HepG2 (cell line): ENCODE data around the gene ACSS2. TPM values are rescaled to one million over a fixed set of nuclear protein-coding genes. Genes with fewer than 3 reads are reported as not detected.
A peak's percentile ranks its signal among the peaks of the same experiment; 100 is the strongest.

Experiments
- ATAC-seq: fragments of 200-7000 bp; cut with Tn5 transposase; 3 replicates; pipeline ENCODE4 v1.9.1; 2020; ENCODE audit warnings: mild to moderate bottlenecking, moderate library complexity
- BruUV-seq: library from RNA; stranded (reverse); fragments of 400-500 nt; replicated peaks from 2 replicates; lab custom pipeline; 2021; lab: Mats Ljungman, UMichigan
- CTCF ChIA-PET: fragments of 300-600 bp; formaldehyde crosslinking; extraction: SDS; loops from one replicate; lab custom pipeline; 2021; ENCODE audit warnings: low total read pairs, inconsistent platforms, low intra/inter-chr PET ratio; lab: Yijun Ruan, JAX
- POLR2A ChIA-PET: fragments of 350-600 bp; sonication (Branson Sonifier 250); formaldehyde crosslinking; loops from one replicate; lab custom pipeline; 2020; ENCODE audit warnings: antibody characterized with exemption, inconsistent platforms; lab: Yijun Ruan, JAX
- DNase-seq: peaks from one replicate; pipeline ENCODE4 v3.0.0-alpha.2; 2015; ENCODE audit warnings: low spot score
- FAIRE-seq: peaks from 3 replicates; lab custom pipeline; 2011; peaks lifted over from hg19 to GRCh38; lab: Jason Lieb, UNC
- H2AFZ ChIP-seq: one replicate; pipeline ENCODE4 v1.6.1; 2011; ENCODE audit warnings: low read length, inconsistent platforms
- H3K27ac ChIP-seq: fragments of 300-600 bp; 3 replicates; pipeline ENCODE4 v1.8.0; 2011; ENCODE audit warnings: mixed run types, mild to moderate bottlenecking, mixed read lengths, low read length, inconsistent platforms; ENCODE audit not compliant: insufficient read depth; ENCODE audit errors: extremely low read length
- H3K27me3 ChIP-seq, 2 experiments: fragments of 200-600 bp in 1 of 2; 2 replicates in 1 of 2; 3 replicates in 1 of 2; pipeline versions ENCODE4 v1.6.0 to v1.8.0; 2011; ENCODE audit warnings: low read length in 2 of 2, mild to moderate bottlenecking in 2 of 2, moderate library complexity in 2 of 2, inconsistent platforms in 1 of 2; ENCODE audit not compliant: insufficient read depth in 2 of 2, control insufficient read depth in 1 of 2
- H3K36me3 ChIP-seq, 2 experiments: fragments of 200-600 bp in 1 of 2; replicated peaks in 1 of 2; 2 replicates in 1 of 2; 3 replicates in 1 of 2; pipeline versions ENCODE4 v1.5.1 to v1.8.0; 2011; ENCODE audit warnings: low read length in 2 of 2, inconsistent platforms in 1 of 2; ENCODE audit not compliant: insufficient read depth in 2 of 2, control insufficient read depth in 1 of 2
- H3K4me1 ChIP-seq: 2 replicates; pipeline ENCODE4 v1.5.1; 2012; ENCODE audit warnings: low read length, inconsistent platforms; ENCODE audit not compliant: insufficient read depth
- H3K4me2 ChIP-seq: 2 replicates; pipeline ENCODE4 v1.6.0; 2011; ENCODE audit warnings: low read depth, low read length, inconsistent platforms
- H3K4me3 ChIP-seq, 3 experiments: fragments of 200-600 bp in 1 of 3; sonication (generic), shearing (Covaris generic) in 1 of 3; replicated peaks in 1 of 3; 2 replicates each; pipeline ENCODE4 v1.5.1; 2011 to 2016; ENCODE audit warnings: low read length in 3 of 3, inconsistent platforms in 2 of 3, low read depth in 2 of 3, mild to moderate bottlenecking in 2 of 3, control low read depth in 1 of 3, mixed read lengths in 1 of 3; ENCODE audit not compliant: insufficient read depth in 1 of 3
- H3K79me2 ChIP-seq: one replicate; pipeline ENCODE4 v1.6.1; 2011; ENCODE audit warnings: low read length, inconsistent platforms; ENCODE audit not compliant: insufficient read depth
- H3K9ac ChIP-seq: 2 replicates; pipeline ENCODE4 v1.6.0; 2011; ENCODE audit warnings: mild to moderate bottlenecking, low read depth, low read length, inconsistent platforms; ENCODE audit not compliant: insufficient read depth
- H3K9me3 ChIP-seq: 2 replicates; pipeline ENCODE4 v1.5.1; 2012; ENCODE audit warnings: mild to moderate bottlenecking, low read length
- H4K20me1 ChIP-seq: 2 replicates; pipeline ENCODE4 v1.6.0; 2011; ENCODE audit warnings: inconsistent platforms, mild to moderate bottlenecking, low read length, moderate library complexity; ENCODE audit not compliant: insufficient read depth
- AGO1 ChIP-seq: fragments of 200-400 bp; formaldehyde crosslinking; IDR thresholded peaks from 2 replicates; pipeline ENCODE4 v1.6.1; 2017; ENCODE audit warnings: mild to moderate bottlenecking, low read depth, low read length, moderate library complexity; ENCODE audit not compliant: poor library complexity, severe bottlenecking
- HHEX ChIP-seq: IDR thresholded peaks from 2 replicates; pipeline ENCODE4 v1.6.1; 2016; ENCODE audit warnings: control low read depth
- NFIC ChIP-seq: IDR thresholded peaks from 2 replicates; pipeline ENCODE4 v1.6.1; 2012; ENCODE audit warnings: mild to moderate bottlenecking, low read length, inconsistent platforms
- NFYC ChIP-seq: IDR thresholded peaks from 2 replicates; pipeline ENCODE4 v1.6.1; 2016; ENCODE audit warnings: missing genetic modification reagents, missing compliant biosample characterization
- PCBP2 ChIP-seq: fragments of 200-400 bp; formaldehyde crosslinking; optimal IDR thresholded peaks from 2 replicates; pipeline ENCODE3; 2018; ENCODE audit warnings: low read length, low read depth; ENCODE audit not compliant: poor library complexity, severe bottlenecking
- PHF21A ChIP-seq: sonication (generic); formaldehyde crosslinking; IDR thresholded peaks from 2 replicates; pipeline ENCODE4 v1.5.0; 2020; ENCODE audit warnings: mild to moderate bottlenecking, missing genetic modification reagents
- PLRG1 ChIP-seq: fragments of 450-650 bp; conservative IDR thresholded peaks from 2 replicates; pipeline ENCODE4 v1.6.1; 2016
- RFXANK ChIP-seq: IDR thresholded peaks from 2 replicates; pipeline ENCODE4 v1.6.1; 2016
- ZFAT ChIP-seq: sonication (generic); formaldehyde crosslinking; conservative IDR thresholded peaks from 2 replicates; pipeline ENCODE4 v1.8.1; 2023; ENCODE audit warnings: missing genetic modification reagents, inconsistent platforms
- ZNF224 ChIP-seq: sonication (generic); formaldehyde crosslinking; IDR thresholded peaks from 2 replicates; pipeline ENCODE4 v1.5.0; 2020; ENCODE audit warnings: mild to moderate bottlenecking, missing genetic modification reagents
- ZNF30 ChIP-seq: sonication (generic); formaldehyde crosslinking; IDR thresholded peaks from 2 replicates; pipeline ENCODE4 v1.5.0; 2020; ENCODE audit warnings: mild to moderate bottlenecking, missing genetic modification reagents
- ZNF337 ChIP-seq: sonication (generic); formaldehyde crosslinking; IDR thresholded peaks from 2 replicates; pipeline ENCODE4 v1.5.1; 2020; ENCODE audit warnings: missing genetic modification reagents, low read depth, mild to moderate bottlenecking, borderline replicate concordance
- ZNF44 ChIP-seq: sonication (generic); formaldehyde crosslinking; IDR thresholded peaks from 2 replicates; pipeline ENCODE4 v1.5.1; 2020; ENCODE audit warnings: mild to moderate bottlenecking, missing genetic modification reagents
- WGBS: methylation state at CpG from one replicate; pipeline ENCODE4 v1.1.6; 2017; ENCODE audit warnings: low lambda C conversion rate; 5-methylcytosine and 5-hydroxymethylcytosine counted together
- in situ Hi-C: cut with HindIII; loops from 2 replicates; pipeline ENCODE4 v1.10.0; 2017; ENCODE audit warnings: low pct_unique_long_range_greater_than_20kb; ENCODE audit not compliant: extremely low pct_ligation_motif_present
- intact Hi-C: fragments of 100-400 bp; cut with micrococcal nuclease; formaldehyde crosslinking; loops from one replicate; pipeline ENCODE4 v1.10.0; 2022; ENCODE audit not compliant: unreplicated experiment
- polyA plus RNA-seq, 8 experiments: library from polyadenylated mRNA; depleted of rRNA in 3 of 8; stranded (reverse) in 7 of 8; unstranded in 1 of 8; fragments of >200 nt; fragmentation: Illumina TruSeq in 4 of 8; extraction: Trizol in 4 of 8; gene quantifications; 2 replicates each; pipeline versions ENCODE4 v1.2.1 to v1.2.3, GENCODE V29; 2011 to 2016; ENCODE audit warnings: low read depth in 4 of 8, missing spikeins in 1 of 8, mixed read lengths in 1 of 8; ENCODE audit not compliant: insufficient read depth in 1 of 8
- total RNA-seq, 5 experiments: library from RNA; depleted of rRNA; stranded (reverse); fragments of >200 nt; fragmentation: Illumina TruSeq; extraction: Trizol; gene quantifications; 2 replicates each; pipeline ENCODE4 v1.2.3, GENCODE V29; 2016; ENCODE audit warnings: low read depth in 1 of 5
- TF ChIP-seq, protein P1 (sequence below): sonication (generic); formaldehyde crosslinking; IDR thresholded peaks from 2 replicates; pipeline ENCODE4 v1.5.0; 2020; ENCODE audit warnings: mild to moderate bottlenecking, missing genetic modification reagents
- TF ChIP-seq, protein P2 (sequence below): sonication (generic); formaldehyde crosslinking; IDR thresholded peaks from 2 replicates; pipeline ENCODE4 v1.4.0; 2020; ENCODE audit warnings: mild to moderate bottlenecking, missing genetic modification reagents
- TF ChIP-seq, protein P3 (sequence below): IDR thresholded peaks from 2 replicates; pipeline ENCODE4 v1.6.1; 2018; ENCODE audit warnings: missing genetic modification reagents, mild to moderate bottlenecking, missing compliant biosample characterization
- TF ChIP-seq, protein P4 (sequence below): sonication (generic); formaldehyde crosslinking; IDR thresholded peaks from 2 replicates; pipeline ENCODE4 v1.5.0; 2020; ENCODE audit warnings: missing genetic modification reagents, mild to moderate bottlenecking, borderline replicate concordance
- TF ChIP-seq, protein P5 (sequence below): IDR thresholded peaks from 2 replicates; pipeline ENCODE4 v1.6.1; 2012; ENCODE audit warnings: inconsistent platforms

Gene ACSS2
- total and polyA plus RNA-seq, 2 of the 13 experiments (the other 11 are each of a cell fraction or from before 2014, with no cell fraction given): 72.8 to 89.7 TPM

DNA sequence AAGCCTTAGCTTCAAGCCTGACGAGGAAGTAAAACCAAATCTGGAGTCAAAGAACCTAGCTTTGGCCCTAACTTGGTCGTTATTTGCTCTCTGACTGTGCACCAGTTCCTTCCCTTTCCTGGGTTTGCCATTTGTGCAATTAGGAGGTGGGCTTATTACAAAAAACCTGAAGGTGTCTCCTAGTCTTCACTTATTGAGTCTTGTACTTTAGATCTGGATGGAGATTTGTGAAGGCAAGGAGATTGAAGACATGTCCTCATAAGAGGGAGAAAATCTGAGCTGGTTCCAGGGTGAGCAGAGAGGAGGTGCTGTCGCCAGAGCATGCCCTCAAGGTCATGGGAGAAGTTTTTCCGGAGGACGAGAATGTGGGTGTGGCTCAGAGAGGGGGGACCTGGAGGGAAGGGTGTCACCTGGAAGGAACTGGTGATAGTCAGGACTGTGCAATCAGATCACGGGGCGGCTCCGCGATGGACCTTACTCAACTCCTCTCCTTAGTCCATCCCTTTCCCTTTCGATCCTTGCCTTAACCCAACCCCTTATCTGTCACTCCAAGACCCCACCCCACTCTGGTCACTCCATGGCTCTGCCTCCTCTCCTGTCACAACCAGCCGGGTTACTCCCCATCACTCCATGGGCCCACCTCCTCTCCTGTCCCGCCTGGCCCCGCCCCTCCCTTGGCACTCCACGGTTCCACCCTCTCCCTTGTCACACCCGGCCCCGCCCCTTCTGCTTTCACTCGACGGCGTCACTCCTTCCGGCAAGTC lies 588 bp upstream of the ACSS2 start:
- H3K4me2 ChIP-seq: peak overlapping the region; percentile 82
- no peak overlapping the region for H2AFZ ChIP-seq
- H3K79me2 ChIP-seq: peaks cover 41% of the 10 kb centered on the region
- DNase-seq (peak; percentile 99), FAIRE-seq (peak; percentile 87), ATAC-seq (peak; percentile 83)
- peaks cover 0 to 5% of the 10 kb centered on the region in 2 experiments; a peak in 1 of 5 replicates for H3K27me3 ChIP-seq
- H3K9ac ChIP-seq: peak overlapping the region; percentile 46
- ChIA-PET CTCF (interaction anchor here (3.0 to 6.7 kb wide), 2 partner anchors 84 to 126 kb away, joined by 16 to 123 read pairs; partner anchors contain the start of genes GSS and MYH7B), POLR2A (interaction anchor here (0.6 to 4.1 kb wide), 22 partner anchors 9 to 866 kb away, joined by 3 to 126 read pairs (median 4); partner anchors contain the start of genes DYNLRB1, EIF6, GSS and MYH7B)
- in situ Hi-C loops (loop anchor here (10.0 kb wide), 1 partner anchor 389 kb away; no protein-coding TSS in a partner anchor), intact Hi-C loops (loop anchor here (2.0 to 5.0 kb wide), 3 partner anchors 127 to 331 kb away; partner anchors contain the start of gene TRPC4AP)
- H3K36me3 ChIP-seq: no peaks in the 10 kb centered on the region
- peaks cover 67% of the 10 kb centered on the region for H3K4me1 ChIP-seq
- 2% methylated on average over 20 of the region's 20 CpGs for WGBS
- BruUV-seq: no TSS peak
- H3K27ac ChIP-seq: peak overlapping the region; percentile 62
- no peaks in the 10 kb centered on the region for H4K20me1 ChIP-seq
- H3K9me3 ChIP-seq: no peaks in the 10 kb centered on the region
- H3K4me3 ChIP-seq: peak overlapping the region; percentile 55 to 93 (median 85)
- TF ChIP-seq ZNF44 (CRISPR knock-in tag): no peak
- TF ChIP-seq, protein P1, sequence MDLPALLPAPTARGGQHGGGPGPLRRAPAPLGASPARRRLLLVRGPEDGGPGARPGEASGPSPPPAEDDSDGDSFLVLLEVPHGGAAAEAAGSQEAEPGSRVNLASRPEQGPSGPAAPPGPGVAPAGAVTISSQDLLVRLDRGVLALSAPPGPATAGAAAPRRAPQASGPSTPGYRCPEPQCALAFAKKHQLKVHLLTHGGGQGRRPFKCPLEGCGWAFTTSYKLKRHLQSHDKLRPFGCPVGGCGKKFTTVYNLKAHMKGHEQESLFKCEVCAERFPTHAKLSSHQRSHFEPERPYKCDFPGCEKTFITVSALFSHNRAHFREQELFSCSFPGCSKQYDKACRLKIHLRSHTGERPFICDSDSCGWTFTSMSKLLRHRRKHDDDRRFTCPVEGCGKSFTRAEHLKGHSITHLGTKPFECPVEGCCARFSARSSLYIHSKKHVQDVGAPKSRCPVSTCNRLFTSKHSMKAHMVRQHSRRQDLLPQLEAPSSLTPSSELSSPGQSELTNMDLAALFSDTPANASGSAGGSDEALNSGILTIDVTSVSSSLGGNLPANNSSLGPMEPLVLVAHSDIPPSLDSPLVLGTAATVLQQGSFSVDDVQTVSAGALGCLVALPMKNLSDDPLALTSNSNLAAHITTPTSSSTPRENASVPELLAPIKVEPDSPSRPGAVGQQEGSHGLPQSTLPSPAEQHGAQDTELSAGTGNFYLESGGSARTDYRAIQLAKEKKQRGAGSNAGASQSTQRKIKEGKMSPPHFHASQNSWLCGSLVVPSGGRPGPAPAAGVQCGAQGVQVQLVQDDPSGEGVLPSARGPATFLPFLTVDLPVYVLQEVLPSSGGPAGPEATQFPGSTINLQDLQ: no peak
- no peak for TF ChIP-seq ZNF224 (CRISPR knock-in tag)
- TF ChIP-seq ZNF337 (CRISPR knock-in tag): no peak
- no peak for TF ChIP-seq RFXANK (CRISPR knock-in tag)
- no peak for TF ChIP-seq HHEX (CRISPR knock-in tag)
- TF ChIP-seq, protein P2, sequence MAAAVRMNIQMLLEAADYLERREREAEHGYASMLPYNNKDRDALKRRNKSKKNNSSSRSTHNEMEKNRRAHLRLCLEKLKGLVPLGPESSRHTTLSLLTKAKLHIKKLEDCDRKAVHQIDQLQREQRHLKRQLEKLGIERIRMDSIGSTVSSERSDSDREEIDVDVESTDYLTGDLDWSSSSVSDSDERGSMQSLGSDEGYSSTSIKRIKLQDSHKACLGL: no peak
- no peak for TF ChIP-seq ZNF30 (CRISPR knock-in tag)
- no peak for TF ChIP-seq NFIC
- TF ChIP-seq, protein P3, sequence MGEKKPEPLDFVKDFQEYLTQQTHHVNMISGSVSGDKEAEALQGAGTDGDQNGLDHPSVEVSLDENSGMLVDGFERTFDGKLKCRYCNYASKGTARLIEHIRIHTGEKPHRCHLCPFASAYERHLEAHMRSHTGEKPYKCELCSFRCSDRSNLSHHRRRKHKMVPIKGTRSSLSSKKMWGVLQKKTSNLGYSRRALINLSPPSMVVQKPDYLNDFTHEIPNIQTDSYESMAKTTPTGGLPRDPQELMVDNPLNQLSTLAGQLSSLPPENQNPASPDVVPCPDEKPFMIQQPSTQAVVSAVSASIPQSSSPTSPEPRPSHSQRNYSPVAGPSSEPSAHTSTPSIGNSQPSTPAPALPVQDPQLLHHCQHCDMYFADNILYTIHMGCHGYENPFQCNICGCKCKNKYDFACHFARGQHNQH (CRISPR knock-in tag): peak; percentile 68; the same call in 1 of the 2 replicates
- TF ChIP-seq, protein P4, sequence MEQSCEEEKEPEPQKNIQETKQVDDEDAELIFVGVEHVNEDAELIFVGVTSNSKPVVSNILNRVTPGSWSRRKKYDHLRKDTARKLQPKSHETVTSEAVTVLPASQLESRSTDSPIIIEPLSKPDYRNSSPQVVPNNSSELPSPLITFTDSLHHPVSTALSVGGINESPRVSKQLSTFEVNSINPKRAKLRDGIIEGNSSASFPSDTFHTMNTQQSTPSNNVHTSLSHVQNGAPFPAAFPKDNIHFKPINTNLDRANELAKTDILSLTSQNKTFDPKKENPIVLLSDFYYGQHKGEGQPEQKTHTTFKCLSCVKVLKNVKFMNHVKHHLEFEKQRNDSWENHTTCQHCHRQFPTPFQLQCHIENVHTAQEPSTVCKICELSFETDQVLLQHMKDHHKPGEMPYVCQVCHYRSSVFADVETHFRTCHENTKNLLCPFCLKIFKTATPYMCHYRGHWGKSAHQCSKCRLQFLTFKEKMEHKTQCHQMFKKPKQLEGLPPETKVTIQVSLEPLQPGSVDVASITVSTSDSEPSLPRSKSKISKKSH (CRISPR knock-in tag): peak; percentile 7; the same call in 1 of the 2 replicates
- TF ChIP-seq PCBP2: no peak
- TF ChIP-seq PLRG1: no peak
- TF ChIP-seq ZFAT: no peak
- TF ChIP-seq AGO1: no peak
- no peak for TF ChIP-seq PHF21A (CRISPR knock-in tag)
- peak; percentile 74 for TF ChIP-seq NFYC (CRISPR knock-in tag)
- TF ChIP-seq, protein P5, sequence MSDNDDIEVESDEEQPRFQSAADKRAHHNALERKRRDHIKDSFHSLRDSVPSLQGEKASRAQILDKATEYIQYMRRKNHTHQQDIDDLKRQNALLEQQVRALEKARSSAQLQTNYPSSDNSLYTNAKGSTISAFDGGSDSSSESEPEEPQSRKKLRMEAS: peak; percentile 66
